H1 (cell line): ENCODE results near the gene GTSE1.

Experiments
- GABPA ChIP-seq: IDR thresholded peaks from 2 replicates; pipeline ENCODE4 v1.6.1; 2011; ENCODE audit warnings: mild to moderate bottlenecking, low read length, moderate library complexity, borderline replicate concordance; ENCODE audit not compliant: insufficient read depth
- KDM1A ChIP-seq: fragments of 200-600, 300-600 bp; sonication (generic); IDR thresholded peaks from 2 replicates; pipeline ENCODE4 v1.7.1; 2016; ENCODE audit warnings: mild to moderate bottlenecking, low read length, borderline replicate concordance
- POU5F1 ChIP-seq: IDR thresholded peaks from 2 replicates; pipeline ENCODE4 v1.6.1; 2011; ENCODE audit warnings: low read depth, mild to moderate bottlenecking, low read length, moderate library complexity
- RAD21 ChIP-seq, 2 experiments: IDR thresholded peaks in 1 of 2; conservative IDR thresholded peaks in 1 of 2; 2 replicates each; pipeline ENCODE4 v1.6.1; 2011; ENCODE audit warnings: low read depth in 2 of 2, low read length in 2 of 2, improper control_type of control experiment in 1 of 2, inconsistent platforms in 1 of 2, mild to moderate bottlenecking in 1 of 2, moderate library complexity in 1 of 2
- RXRA ChIP-seq: IDR thresholded peaks from 2 replicates; pipeline ENCODE4 v1.6.1; 2011; ENCODE audit warnings: low read depth, mild to moderate bottlenecking, low read length, moderate library complexity; ENCODE audit not compliant: insufficient read depth
- SAP30 ChIP-seq: fragments of 300-600 bp; sonication (generic); IDR thresholded peaks from 2 replicates; pipeline ENCODE4 v1.7.1; 2012; ENCODE audit warnings: low read length, moderate library complexity, mild to moderate bottlenecking, inconsistent platforms; ENCODE audit not compliant: insufficient read depth, insufficient replicate concordance
- SUZ12 ChIP-seq: fragments of 200-600 bp; sonication (generic); IDR thresholded peaks from 2 replicates; pipeline ENCODE4 v1.6.1; 2012; ENCODE audit warnings: mild to moderate bottlenecking, inconsistent platforms, low read length, moderate library complexity, mixed read lengths
- TAF1 ChIP-seq: IDR thresholded peaks from 2 replicates; pipeline ENCODE4 v1.6.1; 2011; ENCODE audit warnings: mild to moderate bottlenecking, low read depth, low read length
- TF ChIP-seq, protein P1 (sequence below), 3 experiments: IDR thresholded peaks; 1 replicate in 2 of 3; 2 replicates in 1 of 3; pipeline versions ENCODE4 v1.5.1 to v1.6.1; 2011; ENCODE audit warnings: low read length in 3 of 3, mild to moderate bottlenecking in 3 of 3, inconsistent platforms in 2 of 3, low read depth in 1 of 3, moderate library complexity in 1 of 3; ENCODE audit not compliant: insufficient read depth in 1 of 3; ENCODE audit errors: control extremely low read depth in 1 of 3
- TF ChIP-seq, protein P2 (sequence below): fragments of 300-600 bp; sonication (generic); IDR thresholded peaks from 2 replicates; pipeline ENCODE4 v1.7.1; 2012; ENCODE audit warnings: low read length, moderate library complexity, mild to moderate bottlenecking, inconsistent platforms; ENCODE audit not compliant: insufficient replicate concordance

DNA sequence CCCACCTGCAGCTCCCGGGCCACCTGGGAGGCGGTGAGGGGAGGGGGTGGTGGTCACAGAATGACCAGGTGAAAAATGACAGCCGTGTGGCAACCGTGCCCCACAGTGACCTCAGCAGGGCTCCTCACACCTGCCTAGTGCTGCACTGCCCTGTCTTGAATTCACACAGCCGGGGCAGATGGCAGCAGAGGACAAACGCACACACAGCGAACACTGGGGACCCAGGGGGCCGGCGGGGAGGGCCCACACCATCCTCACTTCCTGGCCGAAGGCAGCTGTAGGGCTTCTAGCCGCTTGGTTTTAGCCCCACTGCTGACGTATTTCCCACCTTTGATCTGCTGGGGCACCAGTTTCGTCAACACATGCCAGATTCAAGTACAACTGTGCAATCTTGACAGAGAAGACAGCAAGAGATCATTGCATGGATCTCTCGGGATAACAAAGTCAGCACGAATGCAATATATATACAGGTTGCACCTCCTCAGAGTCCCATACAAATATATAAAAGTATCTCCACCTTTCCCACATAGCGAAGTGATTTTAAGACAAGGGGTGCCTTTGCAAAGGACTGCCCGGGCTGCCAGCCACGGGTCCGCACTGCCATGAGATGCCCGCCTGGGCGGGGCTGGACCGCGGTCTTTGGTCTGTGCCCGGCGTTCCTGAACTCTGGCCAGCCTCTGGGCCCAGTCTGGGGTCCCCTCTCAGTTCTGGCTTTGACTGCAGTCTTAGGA lies 65.7 kb downstream of the GTSE1 start:
- TF ChIP-seq RXRA (no peak), POU5F1 (no peak), SUZ12 (no peak), RAD21 (IDR thresholded peaks at IDR 0.05 in 1 of 2, conservative IDR thresholded peaks at IDR 0.05 in 1 of 2; ENCODE audit: low read depth in 2 of 2, low read length in 2 of 2) (no peak), SAP30 (no peak), TAF1 (no peak), KDM1A (no peak), GABPA (no peak)
- TF ChIP-seq, protein P1, sequence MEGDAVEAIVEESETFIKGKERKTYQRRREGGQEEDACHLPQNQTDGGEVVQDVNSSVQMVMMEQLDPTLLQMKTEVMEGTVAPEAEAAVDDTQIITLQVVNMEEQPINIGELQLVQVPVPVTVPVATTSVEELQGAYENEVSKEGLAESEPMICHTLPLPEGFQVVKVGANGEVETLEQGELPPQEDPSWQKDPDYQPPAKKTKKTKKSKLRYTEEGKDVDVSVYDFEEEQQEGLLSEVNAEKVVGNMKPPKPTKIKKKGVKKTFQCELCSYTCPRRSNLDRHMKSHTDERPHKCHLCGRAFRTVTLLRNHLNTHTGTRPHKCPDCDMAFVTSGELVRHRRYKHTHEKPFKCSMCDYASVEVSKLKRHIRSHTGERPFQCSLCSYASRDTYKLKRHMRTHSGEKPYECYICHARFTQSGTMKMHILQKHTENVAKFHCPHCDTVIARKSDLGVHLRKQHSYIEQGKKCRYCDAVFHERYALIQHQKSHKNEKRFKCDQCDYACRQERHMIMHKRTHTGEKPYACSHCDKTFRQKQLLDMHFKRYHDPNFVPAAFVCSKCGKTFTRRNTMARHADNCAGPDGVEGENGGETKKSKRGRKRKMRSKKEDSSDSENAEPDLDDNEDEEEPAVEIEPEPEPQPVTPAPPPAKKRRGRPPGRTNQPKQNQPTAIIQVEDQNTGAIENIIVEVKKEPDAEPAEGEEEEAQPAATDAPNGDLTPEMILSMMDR (IDR thresholded peaks at IDR 0.05; ENCODE audit: control extremely low read depth in 1 of 3, insufficient read depth in 1 of 3, low read depth in 1 of 3, low read length in 3 of 3): no peak
- TF ChIP-seq, protein P2, sequence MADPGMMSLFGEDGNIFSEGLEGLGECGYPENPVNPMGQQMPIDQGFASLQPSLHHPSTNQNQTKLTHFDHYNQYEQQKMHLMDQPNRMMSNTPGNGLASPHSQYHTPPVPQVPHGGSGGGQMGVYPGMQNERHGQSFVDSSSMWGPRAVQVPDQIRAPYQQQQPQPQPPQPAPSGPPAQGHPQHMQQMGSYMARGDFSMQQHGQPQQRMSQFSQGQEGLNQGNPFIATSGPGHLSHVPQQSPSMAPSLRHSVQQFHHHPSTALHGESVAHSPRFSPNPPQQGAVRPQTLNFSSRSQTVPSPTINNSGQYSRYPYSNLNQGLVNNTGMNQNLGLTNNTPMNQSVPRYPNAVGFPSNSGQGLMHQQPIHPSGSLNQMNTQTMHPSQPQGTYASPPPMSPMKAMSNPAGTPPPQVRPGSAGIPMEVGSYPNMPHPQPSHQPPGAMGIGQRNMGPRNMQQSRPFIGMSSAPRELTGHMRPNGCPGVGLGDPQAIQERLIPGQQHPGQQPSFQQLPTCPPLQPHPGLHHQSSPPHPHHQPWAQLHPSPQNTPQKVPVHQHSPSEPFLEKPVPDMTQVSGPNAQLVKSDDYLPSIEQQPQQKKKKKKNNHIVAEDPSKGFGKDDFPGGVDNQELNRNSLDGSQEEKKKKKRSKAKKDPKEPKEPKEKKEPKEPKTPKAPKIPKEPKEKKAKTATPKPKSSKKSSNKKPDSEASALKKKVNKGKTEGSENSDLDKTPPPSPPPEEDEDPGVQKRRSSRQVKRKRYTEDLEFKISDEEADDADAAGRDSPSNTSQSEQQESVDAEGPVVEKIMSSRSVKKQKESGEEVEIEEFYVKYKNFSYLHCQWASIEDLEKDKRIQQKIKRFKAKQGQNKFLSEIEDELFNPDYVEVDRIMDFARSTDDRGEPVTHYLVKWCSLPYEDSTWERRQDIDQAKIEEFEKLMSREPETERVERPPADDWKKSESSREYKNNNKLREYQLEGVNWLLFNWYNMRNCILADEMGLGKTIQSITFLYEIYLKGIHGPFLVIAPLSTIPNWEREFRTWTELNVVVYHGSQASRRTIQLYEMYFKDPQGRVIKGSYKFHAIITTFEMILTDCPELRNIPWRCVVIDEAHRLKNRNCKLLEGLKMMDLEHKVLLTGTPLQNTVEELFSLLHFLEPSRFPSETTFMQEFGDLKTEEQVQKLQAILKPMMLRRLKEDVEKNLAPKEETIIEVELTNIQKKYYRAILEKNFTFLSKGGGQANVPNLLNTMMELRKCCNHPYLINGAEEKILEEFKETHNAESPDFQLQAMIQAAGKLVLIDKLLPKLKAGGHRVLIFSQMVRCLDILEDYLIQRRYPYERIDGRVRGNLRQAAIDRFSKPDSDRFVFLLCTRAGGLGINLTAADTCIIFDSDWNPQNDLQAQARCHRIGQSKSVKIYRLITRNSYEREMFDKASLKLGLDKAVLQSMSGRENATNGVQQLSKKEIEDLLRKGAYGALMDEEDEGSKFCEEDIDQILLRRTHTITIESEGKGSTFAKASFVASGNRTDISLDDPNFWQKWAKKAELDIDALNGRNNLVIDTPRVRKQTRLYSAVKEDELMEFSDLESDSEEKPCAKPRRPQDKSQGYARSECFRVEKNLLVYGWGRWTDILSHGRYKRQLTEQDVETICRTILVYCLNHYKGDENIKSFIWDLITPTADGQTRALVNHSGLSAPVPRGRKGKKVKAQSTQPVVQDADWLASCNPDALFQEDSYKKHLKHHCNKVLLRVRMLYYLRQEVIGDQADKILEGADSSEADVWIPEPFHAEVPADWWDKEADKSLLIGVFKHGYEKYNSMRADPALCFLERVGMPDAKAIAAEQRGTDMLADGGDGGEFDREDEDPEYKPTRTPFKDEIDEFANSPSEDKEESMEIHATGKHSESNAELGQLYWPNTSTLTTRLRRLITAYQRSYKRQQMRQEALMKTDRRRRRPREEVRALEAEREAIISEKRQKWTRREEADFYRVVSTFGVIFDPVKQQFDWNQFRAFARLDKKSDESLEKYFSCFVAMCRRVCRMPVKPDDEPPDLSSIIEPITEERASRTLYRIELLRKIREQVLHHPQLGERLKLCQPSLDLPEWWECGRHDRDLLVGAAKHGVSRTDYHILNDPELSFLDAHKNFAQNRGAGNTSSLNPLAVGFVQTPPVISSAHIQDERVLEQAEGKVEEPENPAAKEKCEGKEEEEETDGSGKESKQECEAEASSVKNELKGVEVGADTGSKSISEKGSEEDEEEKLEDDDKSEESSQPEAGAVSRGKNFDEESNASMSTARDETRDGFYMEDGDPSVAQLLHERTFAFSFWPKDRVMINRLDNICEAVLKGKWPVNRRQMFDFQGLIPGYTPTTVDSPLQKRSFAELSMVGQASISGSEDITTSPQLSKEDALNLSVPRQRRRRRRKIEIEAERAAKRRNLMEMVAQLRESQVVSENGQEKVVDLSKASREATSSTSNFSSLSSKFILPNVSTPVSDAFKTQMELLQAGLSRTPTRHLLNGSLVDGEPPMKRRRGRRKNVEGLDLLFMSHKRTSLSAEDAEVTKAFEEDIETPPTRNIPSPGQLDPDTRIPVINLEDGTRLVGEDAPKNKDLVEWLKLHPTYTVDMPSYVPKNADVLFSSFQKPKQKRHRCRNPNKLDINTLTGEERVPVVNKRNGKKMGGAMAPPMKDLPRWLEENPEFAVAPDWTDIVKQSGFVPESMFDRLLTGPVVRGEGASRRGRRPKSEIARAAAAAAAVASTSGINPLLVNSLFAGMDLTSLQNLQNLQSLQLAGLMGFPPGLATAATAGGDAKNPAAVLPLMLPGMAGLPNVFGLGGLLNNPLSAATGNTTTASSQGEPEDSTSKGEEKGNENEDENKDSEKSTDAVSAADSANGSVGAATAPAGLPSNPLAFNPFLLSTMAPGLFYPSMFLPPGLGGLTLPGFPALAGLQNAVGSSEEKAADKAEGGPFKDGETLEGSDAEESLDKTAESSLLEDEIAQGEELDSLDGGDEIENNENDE: no peak
